ENCODE data around the gene CLIP2. TPM values are rescaled to one million over a fixed set of nuclear protein-coding genes. Genes with fewer than 3 reads are reported as not detected.

Gene CLIP2
- total and polyA plus RNA-seq, 2 of the 8 experiments (the other 6 are each of a cell fraction or from before 2014, with no cell fraction given): 8.3 to 41.5 TPM

GRCh38 chr7:74291535-74291934, 2.3 kb downstream of the CLIP2 start:
- H2BK12ac ChIP-seq (ENCODE audit: low read depth, low read length): 0 out of 2 replicates have a peak overlapping the region, but pooled peaks have one; percentile 35
- H2BK120ac ChIP-seq (replicated peaks; ENCODE audit: low read depth, low read length): no peak overlapping the region
- H3K79me1 ChIP-seq (ENCODE audit: low read depth, low read length): peaks cover 4% of the 10 kb centered on the region
- H3K56ac ChIP-seq (replicated peaks; ENCODE audit: insufficient read length, low read depth, low read length): no peak overlapping the region
- H3K14ac ChIP-seq (ENCODE audit: insufficient read length): no peak overlapping the region
- CTCF ChIA-PET (ENCODE audit: partially characterized antibody): interaction anchor here (0.9 to 6.8 kb wide), 6 partner anchors 12 to 113 kb away, joined by 3 to 75 read pairs (median 6); no protein-coding TSS in a partner anchor
- no peak overlapping the region for H2BK20ac ChIP-seq (ENCODE audit: low read length)
- 80% methylated on average over 5 of the region's 5 CpGs; no CpG with 5 or more reads in 1 of the 2 experiments for WGBS, 2 experiments (ENCODE audit: extremely low coverage in 1 of 2, insufficient coverage in 1 of 2, insufficient read length in 1 of 2, insufficient replicate concordance in 2 of 2, low coverage in 1 of 2, low lambda C conversion rate in 2 of 2, missing lambda C conversion rate in 1 of 2)
- H2BK15ac ChIP-seq (ENCODE audit: low read length): no peak overlapping the region
- no peak overlapping the region for H3K18ac ChIP-seq (ENCODE audit: extremely low read depth, low read length)
- H3K23ac ChIP-seq (ENCODE audit: insufficient read length): no peak overlapping the region
- H3K4me1 ChIP-seq (replicated peaks in 1 of 4; ENCODE audit: control insufficient read depth in 3 of 4, insufficient read depth in 4 of 4, low read length in 3 of 4): peaks cover 9 to 44% (median 33%) of the 10 kb centered on the region in 4 experiments
- H3K4ac ChIP-seq (replicated peaks; ENCODE audit: insufficient read length, low read depth, low read length): no peak overlapping the region
- peaks cover 0 to 4% (median 0%) of the 10 kb centered on the region in 4 experiments; a peak in 3 of 7 replicates for H3K27me3 ChIP-seq (replicated peaks in 1 of 4; ENCODE audit: control insufficient read depth in 3 of 4, extremely low read depth in 1 of 4, insufficient read depth in 3 of 4, low read length in 3 of 4)
- no peak for DNase-seq (ENCODE audit: low read depth in 1 of 2, low spot score in 2 of 2)
- H3K36me3 ChIP-seq (ENCODE audit: control insufficient read depth in 2 of 4, insufficient read depth in 4 of 4, low read length in 3 of 4): no peaks in the 10 kb centered on the region; a peak in 1 of 8 replicates
- H3K9me3 ChIP-seq (ENCODE audit: insufficient read depth in 2 of 2, low read depth in 1 of 2, low read length in 1 of 2): no peaks in the 10 kb centered on the region
- H4K91ac ChIP-seq (replicated peaks; ENCODE audit: insufficient read length, low read length): no peak overlapping the region
- no peak overlapping the region for H4K5ac ChIP-seq (ENCODE audit: insufficient read length, low read depth, low read length)
- peaks cover 11% of the 10 kb centered on the region; the same call in 1 of the 2 replicates for H3K23me2 ChIP-seq (ENCODE audit: low read depth, low read length)
- no peak overlapping the region for H3K27ac ChIP-seq (ENCODE audit: low read depth, low read length)
- peak overlapping the region; percentile 2; the same call in 1 of the 2 replicates for H4K8ac ChIP-seq (ENCODE audit: extremely low read depth, insufficient read depth, low read length)
- peak overlapping the region in 1 of 2 experiments; percentile 79; a peak in 1 of 4 replicates for H3K4me2 ChIP-seq (ENCODE audit: insufficient read depth in 1 of 2, low read depth in 2 of 2, low read length in 2 of 2)
- FAIRE-seq: no peak
- peaks cover 0 to 65% of the 10 kb centered on the region in 2 experiments; a peak in 2 of 4 replicates for H3K79me2 ChIP-seq (ENCODE audit: control insufficient read depth in 1 of 2, insufficient read depth in 2 of 2, low read length in 2 of 2)
- H2AK5ac ChIP-seq (ENCODE audit: low read depth, low read length): no peak overlapping the region
- POLR2A ChIA-PET (ENCODE audit: partially characterized antibody): interaction anchor here (1.3 to 5.4 kb wide), 3 partner anchors 12 to 21 kb away, joined by 3 to 97 read pairs (median 5); no protein-coding TSS in a partner anchor
- H3K9ac ChIP-seq (replicated peaks in 1 of 4; ENCODE audit: extremely low read depth in 1 of 4, low read depth in 3 of 4, low read length in 3 of 4): no peak overlapping the region
- H2AFZ ChIP-seq (ENCODE audit: low read length): no peak overlapping the region
- no peak overlapping the region for H3K4me3 ChIP-seq (ENCODE audit: extremely low read depth in 1 of 4, insufficient read depth in 2 of 4, low read depth in 3 of 4, low read length in 4 of 4)
- peaks cover 6 to 19% of the 10 kb centered on the region in 2 experiments for H4K20me1 ChIP-seq (replicated peaks in 1 of 2; ENCODE audit: control insufficient read depth in 1 of 2, insufficient read depth in 2 of 2, low read length in 2 of 2)
- H2BK5ac ChIP-seq (ENCODE audit: low read depth, low read length): 0 out of 2 replicates have a peak overlapping the region, but pooled peaks have one; percentile 1
- TF ChIP-seq RFX5 (IDR thresholded peaks at IDR 0.05; ENCODE audit: borderline replicate concordance, low read depth, low read length) (no peak), EGR1 (IDR thresholded peaks at IDR 0.05; ENCODE audit: borderline replicate concordance, low read depth, low read length) (no peak), BCL11A (IDR thresholded peaks at IDR 0.05; ENCODE audit: low read depth in 2 of 2, low read length in 2 of 2) (no peak), KDM5A (IDR thresholded peaks at IDR 0.05; ENCODE audit: low read length) (no peak), SP4 (IDR thresholded peaks at IDR 0.05; ENCODE audit: low read length) (no peak), SIN3A (conservative IDR thresholded peaks at IDR 0.05 in 1 of 2, IDR thresholded peaks at IDR 0.05 in 1 of 2; ENCODE audit: low read depth in 1 of 2, low read length in 2 of 2) (no peak), ATF3 (IDR thresholded peaks at IDR 0.05; ENCODE audit: insufficient read depth, low read depth, low read length) (no peak), SP2 (IDR thresholded peaks at IDR 0.05; ENCODE audit: low read length) (no peak), CTCF (IDR thresholded peaks at IDR 0.05; ENCODE audit: control extremely low read depth in 1 of 3, insufficient read depth in 1 of 3, low read depth in 1 of 3, low read length in 3 of 3) (no peak), POLR2A (IDR thresholded peaks at IDR 0.05; ENCODE audit: control extremely low read depth in 1 of 2, low read depth in 2 of 2, low read length in 2 of 2) (no peak), CHD1 (IDR thresholded peaks at IDR 0.05; ENCODE audit: low read depth, low read length) (no peak)
